ENCODE results near the gene STRN3.
"Not testable (repeated sequence)": the region's sequence is repeated elsewhere in the genome, so short reads cannot be mapped to it uniquely, and the experiment has no call there.

DNA sequence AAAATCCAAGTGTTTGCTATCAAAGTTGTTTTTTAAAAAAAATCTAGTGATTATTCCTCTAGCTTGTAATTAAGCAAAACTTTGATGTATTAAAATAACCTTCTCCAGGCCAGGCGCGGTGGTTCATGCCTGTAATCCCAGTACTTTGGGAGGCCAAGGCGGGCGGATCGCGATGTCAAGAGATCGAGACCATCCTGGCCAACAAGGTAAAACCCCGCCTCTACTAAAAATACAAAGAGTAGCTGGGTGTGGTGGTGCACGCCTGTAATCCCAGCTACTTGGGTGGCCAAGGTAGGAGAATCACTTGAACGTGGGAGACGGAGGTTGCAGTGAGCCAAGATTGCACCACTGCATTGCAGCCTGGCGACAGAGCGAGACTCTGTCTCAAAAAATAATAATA, 92.2 kb downstream of the STRN3 start:
- TF ChIP-seq CTCF (IDR thresholded peaks at IDR 0.05; ENCODE audit: control extremely low read depth in 1 of 3, insufficient read depth in 1 of 3, low read depth in 1 of 3, low read length in 3 of 3); BCL11A (IDR thresholded peaks at IDR 0.05; ENCODE audit: low read depth in 2 of 2, low read length in 2 of 2); JUND (IDR thresholded peaks at IDR 0.05; ENCODE audit: low read length); EP300 (IDR thresholded peaks at IDR 0.05; ENCODE audit: borderline replicate concordance in 1 of 2, low read depth in 2 of 2, low read length in 2 of 2); POLR2A (IDR thresholded peaks at IDR 0.05; ENCODE audit: control extremely low read depth in 1 of 2, low read depth in 2 of 2, low read length in 2 of 2); SRF (IDR thresholded peaks at IDR 0.05; ENCODE audit: low read depth, low read length); RFX5 (IDR thresholded peaks at IDR 0.05; ENCODE audit: borderline replicate concordance, low read depth, low read length); SIRT6 (IDR thresholded peaks at IDR 0.05; ENCODE audit: low read length); YY1 (IDR thresholded peaks at IDR 0.05; ENCODE audit: low read depth, low read length); JUN (IDR thresholded peaks at IDR 0.05; ENCODE audit: low read depth, low read length); ATF3 (IDR thresholded peaks at IDR 0.05; ENCODE audit: insufficient read depth, low read depth, low read length); CHD1 (IDR thresholded peaks at IDR 0.05; ENCODE audit: low read depth, low read length); EZH2 (IDR thresholded peaks at IDR 0.05; ENCODE audit: low read depth, low read length, severe bottlenecking): not testable (repeated sequence)

All from H1 (cell line).